HepG2 (cell line): ENCODE measurements around the gene FHDC1. TPM values are rescaled to one million over a fixed set of nuclear protein-coding genes. Genes with fewer than 3 reads are reported as not detected.

ENCODE experiments used
- DMAP1 ChIP-seq: IDR thresholded peaks from 2 replicates; pipeline ENCODE4 v1.6.1; 2016
- GABPB1 ChIP-seq: IDR thresholded peaks from 2 replicates; pipeline ENCODE4 v1.6.1; 2016; ENCODE audit warnings: mild to moderate bottlenecking, missing genetic modification reagents, moderate library complexity, missing compliant biosample characterization
- HNRNPK ChIP-seq: fragments of 200-400 bp; formaldehyde crosslinking; IDR thresholded peaks from 2 replicates; pipeline ENCODE4 v1.6.1; 2018; ENCODE audit warnings: low read length, low read depth, moderate library complexity, mild to moderate bottlenecking; ENCODE audit not compliant: poor library complexity, severe bottlenecking
- JDP2 ChIP-seq: sonication (generic); formaldehyde crosslinking; IDR thresholded peaks from 2 replicates; pipeline ENCODE4 v1.8.1; 2022; ENCODE audit warnings: missing genetic modification reagents, borderline replicate concordance
- KDM2A ChIP-seq: sonication (generic); formaldehyde crosslinking; IDR thresholded peaks from 2 replicates; pipeline ENCODE4 v1.4.0; 2020; ENCODE audit warnings: low read depth, missing genetic modification reagents, borderline replicate concordance
- MAZ ChIP-seq, 2 experiments: sonication (generic) in 1 of 2; formaldehyde crosslinking in 1 of 2; IDR thresholded peaks; 2 replicates each; pipeline versions ENCODE4 v1.5.0 to v1.6.1; 2012 to 2020; ENCODE audit warnings: low read depth in 2 of 2, mild to moderate bottlenecking in 2 of 2, borderline replicate concordance in 1 of 2, improper control_type of control experiment in 1 of 2, low read length in 1 of 2, missing genetic modification reagents in 1 of 2, moderate library complexity in 1 of 2
- MTA1 ChIP-seq: sonication (generic); formaldehyde crosslinking; IDR thresholded peaks from 2 replicates; pipeline ENCODE4 v1.4.0; 2020; ENCODE audit warnings: missing genetic modification reagents, mild to moderate bottlenecking, borderline replicate concordance
- PCBP1 ChIP-seq: fragments of 200-400 bp; formaldehyde crosslinking; IDR thresholded peaks from 2 replicates; pipeline ENCODE4 v1.6.1; 2017; ENCODE audit warnings: mild to moderate bottlenecking, low read depth, low read length, borderline replicate concordance
- PRMT3 ChIP-seq: sonication (generic); formaldehyde crosslinking; IDR thresholded peaks from 2 replicates; pipeline ENCODE4 v1.8.1; 2022; ENCODE audit warnings: low read depth, mild to moderate bottlenecking, moderate library complexity, missing genetic modification reagents, borderline replicate concordance
- RBFOX2 ChIP-seq: fragments of 200-400 bp; formaldehyde crosslinking; IDR thresholded peaks from 2 replicates; pipeline ENCODE4 v1.6.1; 2017; ENCODE audit warnings: low read depth, mild to moderate bottlenecking, low read length
- RFXAP ChIP-seq: sonication (generic); formaldehyde crosslinking; IDR thresholded peaks from 2 replicates; pipeline ENCODE4 v1.4.0; 2020; ENCODE audit warnings: missing genetic modification reagents, borderline replicate concordance
- SALL1 ChIP-seq: sonication (generic); formaldehyde crosslinking; IDR thresholded peaks from 2 replicates; pipeline ENCODE4 v1.8.0; 2022; ENCODE audit warnings: mild to moderate bottlenecking, missing genetic modification reagents
- SALL2 ChIP-seq: sonication (generic); formaldehyde crosslinking; IDR thresholded peaks from 2 replicates; pipeline ENCODE4 v1.8.1; 2023; ENCODE audit warnings: mild to moderate bottlenecking, missing genetic modification reagents, inconsistent platforms
- STAG1 ChIP-seq: sonication (generic); formaldehyde crosslinking; IDR thresholded peaks from 2 replicates; pipeline ENCODE4 v1.4.0; 2020; ENCODE audit warnings: missing genetic modification reagents
- UBTF ChIP-seq: sonication (generic); formaldehyde crosslinking; IDR thresholded peaks from 2 replicates; pipeline ENCODE4 v1.4.0; 2020; ENCODE audit warnings: mild to moderate bottlenecking, missing genetic modification reagents
- ZBTB14 ChIP-seq: sonication (generic); formaldehyde crosslinking; IDR thresholded peaks from 2 replicates; pipeline ENCODE4 v1.4.0; 2020; ENCODE audit warnings: missing genetic modification reagents
- ZFP90 ChIP-seq: sonication (generic); formaldehyde crosslinking; IDR thresholded peaks from 2 replicates; pipeline ENCODE4 v1.8.0; 2022; ENCODE audit warnings: missing genetic modification reagents, mild to moderate bottlenecking, inconsistent platforms, borderline replicate concordance
- ZFY ChIP-seq: sonication (generic); formaldehyde crosslinking; IDR thresholded peaks from 2 replicates; pipeline ENCODE4 v1.4.0; 2020; ENCODE audit warnings: missing genetic modification reagents
- ZNF468 ChIP-seq: sonication (generic); formaldehyde crosslinking; IDR thresholded peaks from 2 replicates; pipeline ENCODE4 v1.8.0; 2022; ENCODE audit warnings: mild to moderate bottlenecking, moderate library complexity, missing genetic modification reagents
- ZNF772 ChIP-seq: sonication (generic); formaldehyde crosslinking; IDR thresholded peaks from 2 replicates; pipeline ENCODE4 v1.5.0; 2020; ENCODE audit warnings: mild to moderate bottlenecking, missing genetic modification reagents
- ZNF839 ChIP-seq: sonication (generic); formaldehyde crosslinking; IDR thresholded peaks from 2 replicates; pipeline ENCODE4 v1.4.0; 2020; ENCODE audit warnings: missing genetic modification reagents, mild to moderate bottlenecking, borderline replicate concordance
- polyA plus RNA-seq, 8 experiments: library from polyadenylated mRNA; depleted of rRNA in 3 of 8; stranded (reverse) in 7 of 8; unstranded in 1 of 8; fragments of >200 nt; fragmentation: Illumina TruSeq in 4 of 8; extraction: Trizol in 4 of 8; gene quantifications; 2 replicates each; pipeline versions ENCODE4 v1.2.1 to v1.2.3, GENCODE V29; 2011 to 2016; ENCODE audit warnings: low read depth in 4 of 8, missing spikeins in 1 of 8, mixed read lengths in 1 of 8; ENCODE audit not compliant: insufficient read depth in 1 of 8
- total RNA-seq, 5 experiments: library from RNA; depleted of rRNA; stranded (reverse); fragments of >200 nt; fragmentation: Illumina TruSeq; extraction: Trizol; gene quantifications; 2 replicates each; pipeline ENCODE4 v1.2.3, GENCODE V29; 2016; ENCODE audit warnings: low read depth in 1 of 5
- TF ChIP-seq, protein P1 (sequence below): IDR thresholded peaks from 2 replicates; pipeline ENCODE4 v1.6.1; 2012; ENCODE audit warnings: inconsistent platforms
- TF ChIP-seq, protein P2 (sequence below): IDR thresholded peaks from 2 replicates; pipeline ENCODE4 v1.6.1; 2012; ENCODE audit warnings: low read depth, low read length, improper control_type of control experiment

The FHDC1 gene
- total and polyA plus RNA-seq, 2 of the 13 experiments (the other 11 are each of a cell fraction or from before 2014, with no cell fraction given): 0.07 to 0.15 TPM

GRCh38 chr4:152935631-152936445 is at the start of gene FHDC1 (continued):
- TF ChIP-seq ZFP90 (CRISPR knock-in tag): no peak
- peak; percentile 41; the same call in 1 of the 2 replicates for TF ChIP-seq ZFY (CRISPR knock-in tag)
- peak; percentile 71; the same call in 1 of the 2 replicates for TF ChIP-seq ZBTB14 (CRISPR knock-in tag)
- TF ChIP-seq SALL2 (CRISPR knock-in tag): no peak
- peak; percentile 23; the same call in 1 of the 2 replicates for TF ChIP-seq UBTF (CRISPR knock-in tag)
- TF ChIP-seq KDM2A (CRISPR knock-in tag): peak; percentile 43; the same call in 1 of the 2 replicates
- TF ChIP-seq MTA1 (CRISPR knock-in tag): 0 out of 2 replicates have a peak, but pooled peaks have one; percentile 59
- no peak for TF ChIP-seq ZNF772 (CRISPR knock-in tag)
- TF ChIP-seq, protein P1, sequence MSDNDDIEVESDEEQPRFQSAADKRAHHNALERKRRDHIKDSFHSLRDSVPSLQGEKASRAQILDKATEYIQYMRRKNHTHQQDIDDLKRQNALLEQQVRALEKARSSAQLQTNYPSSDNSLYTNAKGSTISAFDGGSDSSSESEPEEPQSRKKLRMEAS: peak; percentile 51; the same call in 1 of the 2 replicates
- TF ChIP-seq PRMT3 (CRISPR knock-in tag): 0 out of 2 replicates have a peak, but pooled peaks have one; percentile 57
- TF ChIP-seq PCBP1: 0 out of 2 replicates have a peak, but pooled peaks have one; percentile 35
- TF ChIP-seq, protein P2, sequence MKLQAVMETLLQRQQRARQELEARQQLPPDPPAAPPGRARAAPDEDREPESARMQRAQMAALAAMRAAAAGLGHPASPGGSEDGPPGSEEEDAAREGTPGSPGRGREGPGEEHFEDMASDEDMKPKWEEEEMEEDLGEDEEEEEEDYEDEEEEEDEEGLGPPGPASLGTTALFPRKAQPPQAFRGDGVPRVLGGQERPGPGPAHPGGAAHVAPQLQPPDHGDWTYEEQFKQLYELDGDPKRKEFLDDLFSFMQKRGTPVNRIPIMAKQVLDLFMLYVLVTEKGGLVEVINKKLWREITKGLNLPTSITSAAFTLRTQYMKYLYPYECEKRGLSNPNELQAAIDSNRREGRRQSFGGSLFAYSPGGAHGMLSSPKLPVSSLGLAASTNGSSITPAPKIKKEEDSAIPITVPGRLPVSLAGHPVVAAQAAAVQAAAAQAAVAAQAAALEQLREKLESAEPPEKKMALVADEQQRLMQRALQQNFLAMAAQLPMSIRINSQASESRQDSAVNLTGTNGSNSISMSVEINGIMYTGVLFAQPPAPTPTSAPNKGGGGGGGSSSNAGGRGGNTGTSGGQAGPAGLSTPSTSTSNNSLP: no peak
- TF ChIP-seq STAG1: 0 out of 2 replicates have a peak, but pooled peaks have one; percentile 6
- peak; percentile 35; the same call in 1 of the 2 replicates for TF ChIP-seq SALL1 (CRISPR knock-in tag)
- no peak for TF ChIP-seq DMAP1 (CRISPR knock-in tag)
- TF ChIP-seq JDP2 (CRISPR knock-in tag): no peak
- no peak for TF ChIP-seq MAZ (IDR thresholded peaks at IDR 0.05; ENCODE audit: borderline replicate concordance, low read depth, low read length)
- TF ChIP-seq MAZ (CRISPR knock-in tag; IDR thresholded peaks at IDR 0.05; ENCODE audit: low read depth): peak; percentile 53; the same call in 1 of the 2 replicates
- TF ChIP-seq GABPB1 (CRISPR knock-in tag): no peak; the same call in 1 of the 2 replicates
- no peak for TF ChIP-seq ZNF839
- TF ChIP-seq RFXAP (CRISPR knock-in tag): 0 out of 2 replicates have a peak, but pooled peaks have one; percentile 3
- TF ChIP-seq ZNF468 (CRISPR knock-in tag): no peak
- TF ChIP-seq HNRNPK: peak; percentile 78
- TF ChIP-seq RBFOX2: peak; percentile 72; the same call in 1 of the 2 replicates
